22Rv1 (cell line): ENCODE measurements around the gene GFPT1.

Experiments used
- ZFX ChIP-seq: fragments of 450-650 bp; IDR thresholded peaks from 2 replicates; pipeline ENCODE4 v1.6.1; 2017; ENCODE audit warnings: antibody characterized with exemption, borderline replicate concordance
- TF ChIP-seq, protein P1 (sequence below): fragments of 450-650 bp; IDR thresholded peaks from 2 replicates; pipeline ENCODE4 v1.5.1; 2017; ENCODE audit warnings: mild to moderate bottlenecking

DNA sequence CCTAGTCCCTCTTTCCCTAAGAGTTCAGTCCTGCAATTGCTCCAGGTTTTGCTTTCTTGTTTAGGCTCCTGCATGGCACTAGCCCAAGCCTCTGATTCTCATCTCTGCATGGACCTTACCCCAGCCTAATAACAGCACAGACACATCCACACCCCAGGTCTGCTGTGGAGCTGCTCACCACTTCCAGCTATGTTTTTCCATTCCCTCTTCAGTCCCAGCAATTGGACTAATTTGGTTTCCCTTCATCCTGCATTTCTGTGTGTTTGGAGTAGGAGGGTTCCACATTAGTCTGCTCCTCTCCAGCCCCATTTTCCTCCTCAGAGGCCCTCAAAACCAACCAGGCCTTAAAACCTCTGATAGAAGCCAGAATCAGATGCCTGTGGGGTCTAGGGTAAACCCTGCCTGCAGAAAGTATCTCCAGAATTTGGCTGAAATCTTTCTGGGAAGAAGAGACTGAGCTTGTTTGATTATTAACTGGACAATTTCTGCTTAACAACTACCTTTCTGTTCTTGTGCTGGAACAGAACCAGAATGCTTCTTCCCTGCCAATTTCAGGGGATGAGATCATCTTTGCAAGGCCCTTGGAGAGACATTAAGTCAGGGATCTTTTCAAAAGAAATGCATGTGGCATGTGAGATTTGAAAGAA, 95.9 kb downstream of the GFPT1 start:
- TF ChIP-seq, protein P1, sequence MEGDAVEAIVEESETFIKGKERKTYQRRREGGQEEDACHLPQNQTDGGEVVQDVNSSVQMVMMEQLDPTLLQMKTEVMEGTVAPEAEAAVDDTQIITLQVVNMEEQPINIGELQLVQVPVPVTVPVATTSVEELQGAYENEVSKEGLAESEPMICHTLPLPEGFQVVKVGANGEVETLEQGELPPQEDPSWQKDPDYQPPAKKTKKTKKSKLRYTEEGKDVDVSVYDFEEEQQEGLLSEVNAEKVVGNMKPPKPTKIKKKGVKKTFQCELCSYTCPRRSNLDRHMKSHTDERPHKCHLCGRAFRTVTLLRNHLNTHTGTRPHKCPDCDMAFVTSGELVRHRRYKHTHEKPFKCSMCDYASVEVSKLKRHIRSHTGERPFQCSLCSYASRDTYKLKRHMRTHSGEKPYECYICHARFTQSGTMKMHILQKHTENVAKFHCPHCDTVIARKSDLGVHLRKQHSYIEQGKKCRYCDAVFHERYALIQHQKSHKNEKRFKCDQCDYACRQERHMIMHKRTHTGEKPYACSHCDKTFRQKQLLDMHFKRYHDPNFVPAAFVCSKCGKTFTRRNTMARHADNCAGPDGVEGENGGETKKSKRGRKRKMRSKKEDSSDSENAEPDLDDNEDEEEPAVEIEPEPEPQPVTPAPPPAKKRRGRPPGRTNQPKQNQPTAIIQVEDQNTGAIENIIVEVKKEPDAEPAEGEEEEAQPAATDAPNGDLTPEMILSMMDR, result no peak
- no peak for TF ChIP-seq ZFX
